ENCODE data around the gene MTCP1.

GRCh38 chrX:155070663-155070974 is 317 bp downstream of the MTCP1 start:
- no peak for TF ChIP-seq PATZ1 (CRISPR knock-in tag; IDR thresholded peaks at IDR 0.05; ENCODE audit: borderline replicate concordance)
- no peak for TF ChIP-seq ARNTL (CRISPR knock-in tag; IDR thresholded peaks at IDR 0.05; ENCODE audit: borderline replicate concordance, low read depth)
- no peak for TF ChIP-seq ZNF8 (CRISPR knock-in tag; IDR thresholded peaks at IDR 0.05)
- TF ChIP-seq ZC3H10 (CRISPR knock-in tag; IDR thresholded peaks at IDR 0.05) = no peak
- TF ChIP-seq POU6F1 (CRISPR knock-in tag; IDR thresholded peaks at IDR 0.05; ENCODE audit: borderline replicate concordance, low read depth) = no peak
- TF ChIP-seq ZFP30 (CRISPR knock-in tag; IDR thresholded peaks at IDR 0.05) = no peak
- no peak for TF ChIP-seq TSHZ2 (CRISPR knock-in tag; IDR thresholded peaks at IDR 0.05)
- TF ChIP-seq BACH2 (CRISPR knock-in tag; IDR thresholded peaks at IDR 0.05; ENCODE audit: borderline replicate concordance) = no peak

Measured in SK-N-SH treated with all-trans-retinoic acid at 6 μM for 48 hours (cell line).